GM19438 (cell line): ENCODE results near the gene STK10.

Source experiments
- ATAC-seq: cut with Tn5 transposase; IDR thresholded peaks from one replicate; pipeline ENCODE4 v1.9.1; 2021; ENCODE audit warnings: low read depth; ENCODE audit not compliant: unreplicated experiment

Gene STK10

DNA sequence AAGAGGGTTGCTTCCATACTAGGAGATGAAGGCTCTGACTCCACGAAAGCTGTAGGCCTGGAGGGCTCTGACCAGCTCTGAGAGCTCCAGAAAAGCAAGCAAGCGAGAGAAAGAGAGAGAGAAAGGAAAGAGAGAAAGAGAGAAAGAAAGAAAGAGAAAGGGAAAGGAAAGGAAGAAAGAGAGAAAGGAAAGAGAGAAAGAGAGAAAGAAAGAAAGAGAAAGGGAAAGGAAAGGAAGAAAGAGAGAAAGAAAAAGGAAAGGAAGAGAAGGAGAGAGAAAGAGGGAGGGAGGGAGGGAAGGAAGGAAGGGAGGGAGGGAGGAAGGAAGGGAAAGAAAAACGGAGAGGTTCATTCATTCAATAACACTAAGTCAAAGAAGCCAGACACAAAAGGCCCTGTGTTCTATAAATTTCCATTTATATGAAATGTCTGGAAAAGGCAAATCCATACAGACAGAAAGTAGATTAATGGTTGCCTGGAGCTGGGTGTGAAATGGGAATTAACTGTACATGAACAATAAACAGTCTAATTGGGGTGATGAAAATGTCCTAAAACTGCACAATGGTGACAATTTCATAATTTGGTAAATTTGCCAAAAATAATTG, 1.8 kb upstream of the STK10 start:
- ATAC-seq: no peak

DNA sequence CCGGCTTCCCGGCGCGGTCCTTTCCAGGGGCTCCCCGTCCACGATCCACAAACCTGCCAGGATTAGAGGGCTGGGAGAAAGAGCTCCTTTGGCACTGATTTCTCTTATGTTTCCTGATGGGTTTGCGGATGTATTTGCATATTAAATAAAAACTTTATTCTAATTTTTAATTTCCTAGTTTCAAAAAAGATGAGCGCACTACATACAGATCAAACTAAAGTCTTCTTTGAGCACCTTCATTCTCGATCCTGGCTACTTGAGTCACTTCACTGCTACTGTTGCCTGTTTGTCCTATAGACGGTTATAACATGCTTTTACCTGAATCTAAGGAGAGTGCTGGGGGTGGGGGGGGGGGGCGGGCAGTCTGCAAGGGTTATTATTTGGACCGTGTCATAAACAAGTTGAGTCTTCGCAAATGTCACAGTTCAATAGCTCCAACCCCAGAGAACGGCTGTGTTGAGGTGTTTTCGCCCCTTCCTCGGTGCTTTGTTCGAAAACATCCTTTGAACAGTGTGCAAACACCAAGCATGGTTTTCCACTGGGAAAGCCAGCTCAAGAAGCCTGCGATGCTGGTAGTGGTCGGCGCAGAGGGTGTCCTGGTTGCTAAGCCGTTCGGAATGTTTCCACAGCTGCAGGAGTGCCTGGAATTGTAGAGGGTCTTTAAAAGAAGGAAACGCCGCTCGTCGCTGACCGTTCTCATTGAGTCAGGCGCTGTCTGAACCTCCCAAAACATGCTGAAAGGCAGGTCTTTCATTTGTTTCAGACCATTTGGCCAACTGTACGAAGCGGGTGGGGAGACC, 1.1 kb upstream of the STK10 start:
- no peak for ATAC-seq

DNA sequence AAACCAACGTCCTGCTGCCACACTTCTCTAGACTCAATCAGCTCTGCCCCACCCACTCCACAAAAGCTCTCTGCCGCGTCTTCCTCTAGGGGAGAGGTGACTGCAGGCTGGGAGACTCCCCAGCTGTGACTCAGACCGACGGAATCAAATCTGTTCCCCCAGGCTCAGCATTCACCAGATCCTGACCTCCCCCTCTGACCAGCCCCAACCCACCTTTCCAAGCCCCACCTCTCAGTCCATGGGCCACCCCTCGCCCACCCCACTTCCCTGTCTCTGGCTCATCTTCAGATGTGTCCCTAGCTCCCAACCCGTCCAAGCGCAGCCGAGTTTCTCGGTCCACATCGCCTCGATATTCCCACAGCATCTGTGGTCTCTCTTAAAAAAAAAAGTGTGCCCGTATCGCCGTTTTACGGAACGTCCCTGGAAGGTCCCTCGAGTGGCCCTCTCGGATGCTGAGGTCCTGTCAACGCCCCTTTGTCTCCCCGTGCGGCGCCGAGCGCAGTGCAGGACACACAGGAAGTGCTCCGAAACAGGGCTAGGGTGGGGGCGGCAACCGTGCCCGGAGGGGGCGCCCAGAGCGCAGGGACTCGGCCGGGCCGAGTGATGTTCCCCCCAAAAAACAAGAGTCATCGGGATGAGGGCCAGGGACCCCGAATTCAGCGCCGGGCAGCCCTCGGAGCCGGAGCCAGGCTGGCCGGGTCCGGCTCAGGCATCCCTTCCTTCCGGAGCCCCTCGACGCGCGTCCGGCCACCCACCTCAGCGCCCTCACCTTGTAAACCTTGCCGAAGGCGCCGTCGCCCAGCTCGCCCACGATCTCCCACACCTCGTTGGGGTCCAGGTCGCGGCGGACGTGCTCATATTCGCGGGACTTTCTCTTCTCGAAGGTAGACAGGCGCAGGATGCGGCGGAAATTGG, 649 bp downstream of the STK10 start:
- peak; percentile 29 for ATAC-seq

DNA sequence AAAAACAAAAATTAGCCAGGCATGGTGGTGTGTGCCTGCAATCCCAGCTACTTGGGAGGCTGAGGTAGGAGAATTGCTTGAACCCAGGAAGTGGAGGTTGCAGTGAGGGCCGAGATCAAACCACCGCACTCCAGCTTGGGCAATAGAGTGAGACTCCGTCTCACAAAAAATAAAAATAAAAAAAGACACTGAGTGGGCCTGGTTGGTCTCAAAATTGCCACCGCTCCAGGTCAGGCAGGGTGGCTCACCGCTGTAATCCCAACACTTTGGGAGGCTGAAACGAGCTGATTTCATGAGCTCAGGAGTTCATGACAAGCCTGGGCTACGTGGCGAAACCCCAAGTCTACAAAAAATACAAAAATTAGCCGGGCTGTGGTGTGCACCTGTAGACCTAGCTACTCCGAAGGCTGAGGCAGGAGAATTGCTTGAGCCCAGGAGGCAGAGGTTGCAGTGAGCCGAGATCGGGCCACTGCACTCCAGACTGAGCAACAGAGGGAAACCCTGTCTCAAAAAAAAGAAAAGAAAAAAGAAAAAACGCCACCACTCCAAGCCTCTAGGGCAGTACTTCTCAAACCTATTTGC, 1.8 kb downstream of the STK10 start:
- ATAC-seq: no peak

DNA sequence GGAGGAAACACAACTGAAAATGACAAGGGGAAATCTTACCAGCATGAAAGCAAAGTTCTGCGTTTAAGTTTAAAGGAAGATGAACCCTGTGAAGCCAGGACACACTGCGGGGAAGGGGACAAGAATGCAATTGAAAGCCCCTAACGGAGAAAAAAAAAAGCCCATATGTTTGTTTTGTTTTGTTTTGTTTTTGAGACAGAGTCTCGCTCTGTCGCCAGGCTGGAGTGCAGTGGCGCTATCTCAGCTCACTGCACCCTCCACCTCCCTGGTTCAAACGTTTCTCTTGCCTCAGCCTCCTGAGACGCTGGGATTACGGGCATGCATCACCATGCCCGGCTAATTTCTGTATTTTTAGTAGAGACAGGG, 2.9 kb downstream of the STK10 start:
- ATAC-seq: no peak

DNA sequence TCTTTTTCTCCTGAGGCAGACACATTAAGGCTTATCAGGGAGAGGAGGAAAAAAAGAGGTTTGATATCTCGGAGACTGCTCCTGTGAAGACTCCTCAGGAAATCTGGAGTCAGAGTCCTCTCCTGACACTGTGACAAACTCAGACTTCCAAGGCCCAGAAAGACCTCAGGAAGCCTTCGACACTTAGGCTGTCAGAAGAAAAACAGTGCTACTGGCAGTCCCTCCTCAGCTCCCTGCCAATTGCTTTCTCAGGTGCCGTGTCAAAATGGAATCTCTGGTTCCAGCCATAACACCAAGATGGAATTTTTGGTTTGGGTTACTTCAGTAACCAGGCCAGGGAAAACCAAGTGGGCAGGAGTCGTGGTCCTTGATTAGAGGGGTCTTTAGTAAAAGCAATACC, 4.1 kb downstream of the STK10 start:
- ATAC-seq: no peak

DNA sequence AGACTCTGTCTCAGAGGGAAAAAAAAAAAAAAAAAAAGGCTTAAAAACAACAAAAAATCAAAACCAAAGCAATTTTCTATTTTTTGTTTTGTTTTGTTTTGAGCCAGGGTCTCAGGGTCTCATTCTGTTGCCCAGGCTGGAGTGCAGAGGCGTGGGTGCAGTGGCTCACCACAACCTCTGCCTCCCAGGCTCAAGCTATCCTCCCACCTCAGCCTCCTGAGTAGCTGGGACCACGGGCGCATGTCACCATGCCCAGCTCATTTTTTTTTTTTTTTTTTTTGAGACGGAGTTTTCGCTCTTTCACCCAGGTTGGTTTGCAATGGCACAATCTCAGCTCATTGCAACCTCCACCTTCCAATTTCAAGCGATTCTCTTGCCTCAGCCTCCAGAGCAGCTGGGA, 5.7 kb downstream of the STK10 start:
- ATAC-seq: no peak

DNA sequence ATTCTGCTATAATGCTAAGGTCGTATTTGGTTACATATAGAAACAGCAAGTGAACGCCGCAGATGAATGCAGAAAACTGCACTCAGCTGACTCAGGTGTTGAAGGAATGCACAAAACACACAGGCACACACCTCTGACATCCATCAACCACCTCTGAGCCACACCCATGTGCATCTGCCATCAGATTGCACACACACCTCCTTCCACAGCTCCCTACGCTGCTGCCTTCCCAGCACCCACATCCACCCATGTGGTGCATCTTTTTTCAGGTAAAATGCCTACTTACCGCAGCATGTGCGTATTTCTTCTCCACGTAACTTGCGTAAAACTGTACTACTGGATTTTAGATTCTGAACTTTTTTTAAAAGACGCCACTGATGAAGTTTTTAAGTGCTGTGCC, 7.1 kb downstream of the STK10 start:
- ATAC-seq: no peak

DNA sequence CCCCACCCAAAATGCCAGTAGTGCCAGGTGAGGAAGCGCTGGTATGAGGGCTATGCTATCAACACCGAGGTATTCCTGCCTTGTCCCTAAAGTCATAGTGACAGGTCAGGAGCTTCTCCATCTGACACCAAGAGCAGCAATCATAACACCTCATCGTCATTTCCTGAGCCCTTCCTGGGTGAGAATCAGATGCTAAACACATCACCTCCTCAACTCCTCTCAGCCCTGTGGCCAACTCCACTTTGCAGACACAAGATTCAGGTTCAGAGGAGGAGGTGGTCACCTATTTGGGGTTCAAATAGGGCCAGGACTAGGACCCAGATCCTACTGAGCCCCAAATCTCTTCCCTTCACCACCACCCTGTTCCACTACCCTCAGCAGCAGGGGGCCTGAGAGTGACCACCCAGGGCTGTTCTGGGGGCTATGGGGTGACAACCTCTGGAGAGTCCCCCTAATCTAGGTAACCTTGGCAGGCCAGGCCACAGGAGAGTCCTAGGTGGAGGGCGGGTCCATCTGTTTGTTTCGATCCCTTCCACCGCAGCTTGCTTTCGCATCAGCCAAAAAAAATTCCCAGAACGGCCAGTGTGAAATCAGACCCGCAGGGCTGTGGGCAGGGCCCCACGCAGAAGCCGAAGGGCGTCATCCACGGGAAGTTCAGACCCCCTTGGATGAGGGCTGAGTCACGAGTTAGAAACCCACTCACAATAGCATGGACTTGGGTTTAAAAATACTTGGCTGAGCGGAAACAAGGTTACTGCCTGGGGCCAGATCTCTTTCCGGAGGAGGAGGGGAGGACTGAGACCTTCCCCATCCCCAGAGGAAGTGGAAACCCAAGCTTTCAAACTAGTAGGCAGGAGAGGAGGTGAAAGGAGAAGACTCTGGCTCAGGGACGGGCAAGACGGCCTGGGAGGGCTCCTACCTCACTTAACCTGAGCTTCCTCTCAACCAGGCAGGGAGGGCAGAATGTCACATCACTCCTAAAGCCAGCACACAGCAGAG, 8.7 kb downstream of the STK10 start:
- ATAC-seq: peak; percentile 43

DNA sequence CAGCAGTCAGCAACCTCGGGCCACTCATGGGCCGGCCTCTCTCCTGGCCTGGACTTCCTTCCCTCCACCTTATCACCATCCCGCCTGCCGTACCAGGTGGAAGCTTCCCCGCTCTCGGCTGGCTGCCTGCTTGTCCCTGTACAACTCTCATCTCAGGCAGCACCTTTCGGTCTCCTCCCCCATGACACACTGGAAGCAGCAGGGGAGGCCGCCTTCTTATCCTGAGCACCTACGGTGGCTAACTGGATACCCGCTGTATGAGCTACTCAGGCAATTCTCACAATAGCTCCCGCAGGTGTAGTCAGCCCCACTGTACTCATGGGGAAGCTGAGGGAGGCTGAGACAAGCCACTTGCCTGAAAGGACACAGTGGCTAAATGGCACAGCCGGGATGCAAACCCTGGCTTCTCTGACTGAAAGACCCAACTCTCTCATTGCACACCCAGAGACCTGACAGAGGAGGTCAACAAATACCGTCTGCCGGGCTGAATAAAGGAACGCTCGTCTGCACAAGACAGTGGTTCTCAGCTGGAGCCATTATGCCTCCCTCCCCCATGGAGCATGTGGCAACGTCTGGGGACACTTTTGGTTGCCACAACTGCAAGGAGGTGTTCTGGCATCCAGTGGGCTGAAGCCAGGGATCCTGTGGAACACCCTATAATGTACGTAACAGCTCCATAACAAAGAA, 9.6 kb downstream of the STK10 start:
- no peak for ATAC-seq

DNA sequence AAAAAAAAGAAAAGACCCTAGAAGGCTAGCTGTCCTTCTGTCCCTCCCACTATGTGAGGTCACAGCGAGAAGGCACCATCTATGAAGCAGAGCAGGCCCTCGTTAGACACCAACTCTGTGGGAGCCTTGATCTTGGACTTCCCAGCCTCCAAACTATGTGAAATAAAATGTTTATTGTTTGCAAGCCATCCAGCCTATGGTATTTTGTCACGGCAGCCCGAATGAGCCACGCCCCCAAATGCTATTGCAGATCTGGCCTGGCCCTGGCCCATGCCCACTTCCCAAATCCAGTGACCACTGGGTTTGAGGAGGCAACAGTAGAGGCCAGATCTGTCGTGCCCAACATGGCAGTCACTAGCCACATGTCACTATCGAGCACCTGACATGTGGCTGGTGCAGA, 10.8 kb downstream of the STK10 start:
- no peak for ATAC-seq

DNA sequence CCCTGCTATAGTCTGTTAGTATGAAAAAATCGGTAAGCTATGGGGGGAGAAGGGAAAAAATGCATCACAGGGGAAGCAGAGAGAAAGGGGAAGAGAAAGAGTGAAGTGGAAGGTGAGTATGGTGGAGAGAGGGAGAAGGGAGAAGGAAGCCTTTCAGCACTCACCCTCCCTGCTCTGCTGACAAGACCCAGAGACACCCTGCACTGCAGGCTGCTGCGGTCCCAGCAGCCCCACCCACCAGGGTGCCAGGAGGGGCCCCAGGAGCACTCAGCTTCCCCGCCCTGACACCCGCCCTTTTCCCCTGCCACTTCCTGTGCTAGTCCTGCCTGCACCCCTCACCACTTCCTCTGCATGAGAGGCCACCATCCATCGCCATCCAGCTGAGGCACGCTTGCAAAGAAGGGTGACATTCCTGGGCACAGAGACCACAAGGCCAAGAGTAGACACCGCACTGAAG, 12.7 kb downstream of the STK10 start:
- ATAC-seq: peak; percentile 46

DNA sequence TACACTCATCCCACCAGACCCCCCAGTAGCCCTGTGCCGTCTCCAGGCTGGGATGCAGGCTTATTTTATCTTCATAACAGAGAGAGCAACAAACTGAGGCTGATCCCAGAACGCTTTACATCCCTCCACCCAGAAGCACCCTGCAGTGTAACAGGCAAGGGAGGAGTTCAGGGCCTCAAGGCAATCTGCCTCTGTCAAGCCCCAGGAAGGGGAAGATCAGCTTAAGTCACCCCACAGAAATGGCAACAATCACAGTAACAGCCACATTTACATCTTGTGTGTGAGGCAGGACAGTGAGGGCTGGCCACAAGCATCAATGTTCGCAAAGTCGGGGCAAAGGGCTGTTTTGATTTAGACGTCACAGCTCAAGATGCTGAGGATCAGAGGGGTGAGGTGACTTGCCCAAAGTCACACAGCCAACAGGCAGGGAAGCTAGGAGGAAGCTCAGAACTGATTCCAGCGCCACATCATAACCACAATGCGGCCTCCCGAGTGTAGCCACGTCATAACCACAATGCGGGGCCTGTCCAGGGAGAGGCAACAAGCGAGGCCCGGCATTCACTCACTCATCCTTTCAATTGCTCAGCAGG, 14.4 kb downstream of the STK10 start:
- no peak for ATAC-seq

DNA sequence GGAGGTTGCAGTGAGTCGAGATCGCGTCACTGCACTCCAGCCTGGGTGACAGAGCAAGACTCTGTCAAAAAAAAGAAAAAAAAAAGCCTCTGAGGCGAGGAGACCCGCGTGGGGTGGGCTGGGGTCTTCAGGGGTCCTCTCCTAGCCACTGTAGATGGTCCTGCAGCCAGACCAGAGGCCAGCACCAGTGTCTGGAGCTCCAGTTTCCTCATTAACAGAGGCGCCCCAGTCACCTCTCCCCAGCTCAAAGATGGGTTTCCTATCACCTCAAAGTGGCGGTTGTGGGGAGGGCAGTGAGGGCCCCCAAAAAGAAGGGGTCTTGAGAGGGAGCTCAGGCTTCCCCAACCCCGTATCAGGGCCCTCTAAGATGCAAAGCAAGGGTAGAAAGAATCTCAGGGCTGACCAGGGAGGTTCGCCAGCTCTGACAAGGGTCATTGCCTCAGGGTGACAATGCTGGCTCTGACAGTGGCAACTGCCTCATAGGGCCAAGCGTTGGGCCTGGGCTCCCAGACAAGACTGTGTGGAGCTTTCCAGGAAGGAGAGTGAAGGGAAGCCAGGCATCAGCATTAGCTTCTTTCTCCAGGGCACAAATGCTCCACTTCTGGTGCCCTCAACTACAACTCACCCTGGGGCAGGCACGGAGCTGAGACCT, 15.0 kb downstream of the STK10 start:
- no peak for ATAC-seq

DNA sequence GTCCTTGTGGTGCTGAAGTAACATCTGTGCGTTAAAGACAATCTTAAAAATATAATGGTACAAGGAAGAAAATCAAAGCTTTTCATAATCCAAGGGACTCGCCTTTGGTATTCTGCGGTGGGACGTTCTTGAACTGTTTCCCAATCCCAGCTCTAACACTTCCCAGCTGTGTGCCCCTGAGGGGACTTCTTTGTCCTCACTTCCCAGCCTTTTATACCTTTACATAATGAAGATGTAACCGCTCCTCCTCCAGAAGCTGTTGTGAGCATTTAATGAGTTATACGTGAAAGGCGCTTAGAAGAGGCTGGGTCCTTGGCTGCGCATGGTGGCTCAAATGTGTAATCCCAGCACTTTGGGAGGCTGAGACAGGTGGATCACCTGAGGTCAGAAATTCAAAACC, 16.9 kb downstream of the STK10 start:
- no peak for ATAC-seq

DNA sequence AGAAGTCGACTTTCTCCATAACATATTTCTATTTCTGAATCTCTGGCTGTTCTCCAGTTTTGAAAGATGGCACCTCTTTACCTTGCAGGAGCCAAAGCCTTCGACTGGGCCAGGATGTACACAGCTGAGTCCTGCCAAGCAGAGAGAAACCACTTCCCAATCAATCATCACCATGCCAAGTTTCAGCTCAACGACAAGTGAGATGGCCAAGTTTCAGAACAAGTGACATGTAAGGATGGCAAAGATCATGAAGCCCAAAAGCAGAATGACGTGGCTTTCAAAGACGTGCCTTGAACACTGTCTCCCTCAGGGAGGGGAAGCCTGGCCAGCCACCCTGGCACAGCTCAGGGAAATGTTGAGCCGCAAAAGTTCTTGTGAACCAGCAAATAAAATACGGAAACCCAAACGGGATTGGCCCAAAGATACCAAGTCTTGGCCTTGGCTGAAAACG, 17.7 kb downstream of the STK10 start:
- no peak for ATAC-seq

DNA sequence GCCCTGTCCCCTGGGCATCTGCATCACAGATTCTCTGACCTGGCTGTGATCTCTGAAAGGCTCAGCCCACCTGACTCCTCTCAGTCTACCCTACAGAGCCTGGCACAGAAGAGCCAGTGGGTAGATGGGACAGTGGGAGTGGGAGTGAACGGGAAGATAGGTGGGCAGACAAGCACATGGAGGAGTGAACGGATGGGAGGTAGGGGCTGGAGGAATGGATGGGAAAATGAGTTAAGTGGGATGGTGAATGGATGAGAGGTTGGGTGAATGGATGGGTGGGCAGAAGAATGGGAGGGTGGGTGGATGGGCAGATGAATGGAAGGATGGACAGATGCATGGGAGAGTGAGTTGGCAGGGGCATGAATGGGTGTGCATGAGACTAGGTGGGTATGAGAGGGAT, 18.8 kb downstream of the STK10 start:
- ATAC-seq: no peak

DNA sequence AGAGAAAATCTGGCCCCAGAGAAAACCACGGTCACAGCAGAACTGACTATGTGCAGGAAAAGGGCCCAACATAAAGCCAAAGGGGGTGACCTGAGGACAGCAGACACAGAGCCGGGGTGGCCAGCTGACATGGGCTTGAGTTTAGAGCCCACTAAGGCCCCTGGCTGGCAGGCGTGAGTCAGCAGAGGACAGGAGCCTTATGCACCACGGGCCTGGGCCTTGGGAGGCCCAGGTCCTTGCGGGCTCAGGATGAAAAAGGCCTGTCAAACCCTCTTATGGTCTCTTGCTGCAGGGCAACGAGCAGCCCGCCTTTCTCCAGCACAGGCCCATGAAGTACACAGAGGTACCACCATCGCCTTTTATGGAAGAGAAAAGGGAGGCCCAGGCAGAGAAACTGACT, 19.7 kb downstream of the STK10 start:
- ATAC-seq: no peak
